ENCODE data around the gene TBC1D5. TPM values are rescaled to one million over a fixed set of nuclear protein-coding genes. Genes with fewer than 3 reads are reported as not detected.

Gene TBC1D5
- total and polyA plus RNA-seq, 7 donors: 7.2 to 82.3 (median 43.7) TPM

GRCh38 chr3:17234382-17234781 is 508.0 kb downstream of the TBC1D5 start:
- no peak for DNase-seq
- Histone ChIP-seq H3K27ac (no peak overlapping the region), H3K36me3 (peaks cover 0 to 5% (median 0%) of the 10 kb centered on the region in 4 donors), H3K27me3 (no peaks in the 10 kb centered on the region), H3K4me1 (peaks cover 0 to 7% (median 0%) of the 10 kb centered on the region in 4 donors), H3K9me3 (no peaks in the 10 kb centered on the region), H3K4me3 (no peak overlapping the region)
- TF ChIP-seq POLR2AphosphoS5 (IDR thresholded peaks at IDR 0.05) (no peak), EP300 (IDR thresholded peaks at IDR 0.05) (no peak), CTCF (IDR thresholded peaks at IDR 0.05) (no peak), POLR2A (IDR thresholded peaks at IDR 0.05) (no peak)
- intact Hi-C loops (cut with DNase I): loop anchor here (5.0 kb wide), 1 partner anchor 637 kb away; no protein-coding TSS in a partner anchor

GRCh38 chr3:17233398-17233800 is 509.0 kb downstream of the TBC1D5 start:
- Histone ChIP-seq H3K36me3 (peaks cover 0 to 5% (median 0%) of the 10 kb centered on the region in 4 donors), H3K4me3 (no peak overlapping the region), H3K27me3 (no peaks in the 10 kb centered on the region), H3K9me3 (no peaks in the 10 kb centered on the region), H3K4me1 (peaks cover 0 to 7% (median 0%) of the 10 kb centered on the region in 4 donors), H3K27ac (no peak overlapping the region)
- TF ChIP-seq CTCF (IDR thresholded peaks at IDR 0.05): peak; percentile 41 to 60 (median 49)
- no peak for TF ChIP-seq POLR2A (IDR thresholded peaks at IDR 0.05)
- intact Hi-C loops (cut with DNase I): loop anchor here (5.0 kb wide), 1 partner anchor 636 kb away; no protein-coding TSS in a partner anchor
- no peak for DNase-seq
- 46 to 63% methylated on average over 3 of the region's 3 CpGs for WGBS, 2 donors

GRCh38 chr3:17232442-17232841 is 510.0 kb downstream of the TBC1D5 start:
- Histone ChIP-seq H3K4me3 (no peak overlapping the region), H3K4me1 (peaks cover 0 to 7% (median 0%) of the 10 kb centered on the region in 4 donors), H3K36me3 (peaks cover 0 to 5% (median 0%) of the 10 kb centered on the region in 4 donors), H3K27ac (no peak overlapping the region), H3K9me3 (no peaks in the 10 kb centered on the region), H3K27me3 (no peaks in the 10 kb centered on the region)
- intact Hi-C loops (cut with DNase I): loop anchor here (5.0 kb wide), 1 partner anchor 635 kb away; no protein-coding TSS in a partner anchor
- no peak for TF ChIP-seq POLR2A (IDR thresholded peaks at IDR 0.05)
- TF ChIP-seq EP300 (IDR thresholded peaks at IDR 0.05): no peak
- TF ChIP-seq CTCF (IDR thresholded peaks at IDR 0.05): no peak
- TF ChIP-seq POLR2AphosphoS5 (IDR thresholded peaks at IDR 0.05): no peak
- no peak for DNase-seq

GRCh38 chr3:17231537-17232261 is 510.7 kb downstream of the TBC1D5 start:
- no peaks in the 10 kb centered on the region for H3K9me3 ChIP-seq

More at GRCh38 chr3:17231537-17232261, 510.7 kb downstream of the TBC1D5 start:
- 24 to 68% methylated on average over 3 of the region's 3 CpGs for WGBS, 2 donors
- Histone ChIP-seq H3K27ac (no peak overlapping the region), H3K27me3 (no peaks in the 10 kb centered on the region), H3K4me3 (no peak overlapping the region), H3K36me3 (no peaks in the 10 kb centered on the region), H3K4me1 (peaks cover 0 to 7% (median 0%) of the 10 kb centered on the region in 4 donors)
- TF ChIP-seq POLR2AphosphoS5 (IDR thresholded peaks at IDR 0.05) (no peak), POLR2A (IDR thresholded peaks at IDR 0.05) (no peak), EP300 (IDR thresholded peaks at IDR 0.05) (no peak), CTCF (IDR thresholded peaks at IDR 0.05) (no peak)
- intact Hi-C loops (cut with DNase I): loop anchor here (5.0 kb wide), 1 partner anchor 634 kb away; no protein-coding TSS in a partner anchor
- DNase-seq: no peak

Measured in sigmoid colon (tissue), 7 donors.